ENCODE results near the gene CARD18.

Gene CARD18, protein sequence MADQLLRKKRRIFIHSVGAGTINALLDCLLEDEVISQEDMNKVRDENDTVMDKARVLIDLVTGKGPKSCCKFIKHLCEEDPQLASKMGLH

DNA sequence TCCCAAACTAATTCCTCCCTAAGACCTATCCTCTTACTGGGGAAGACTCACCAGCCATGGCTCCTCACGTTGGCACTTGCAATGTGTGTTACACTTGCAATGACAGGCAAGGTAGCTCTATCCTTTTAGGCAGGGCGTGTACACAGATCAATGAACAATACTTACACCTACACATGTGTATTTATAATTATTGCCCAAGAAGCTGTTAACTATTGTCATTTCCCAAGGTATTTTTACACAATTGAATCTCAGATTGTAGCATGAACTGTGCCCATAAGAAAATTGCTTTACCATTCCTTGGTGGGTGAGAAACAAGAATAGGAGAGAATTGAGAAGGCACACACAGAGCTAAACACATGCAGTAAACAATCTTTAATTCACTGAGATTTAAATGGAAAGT is at the start of gene CARD18:
Gene CARD18 (minus strand): TSS at position 101 of the 400 bp plus-strand sequence. CDS start 43 bp downstream, at position 58.
- DNase-seq = no peak

GRCh38 chr11:105183987-105184386 is 44.4 kb upstream of the CARD18 start:
- no peak for DNase-seq

DNA sequence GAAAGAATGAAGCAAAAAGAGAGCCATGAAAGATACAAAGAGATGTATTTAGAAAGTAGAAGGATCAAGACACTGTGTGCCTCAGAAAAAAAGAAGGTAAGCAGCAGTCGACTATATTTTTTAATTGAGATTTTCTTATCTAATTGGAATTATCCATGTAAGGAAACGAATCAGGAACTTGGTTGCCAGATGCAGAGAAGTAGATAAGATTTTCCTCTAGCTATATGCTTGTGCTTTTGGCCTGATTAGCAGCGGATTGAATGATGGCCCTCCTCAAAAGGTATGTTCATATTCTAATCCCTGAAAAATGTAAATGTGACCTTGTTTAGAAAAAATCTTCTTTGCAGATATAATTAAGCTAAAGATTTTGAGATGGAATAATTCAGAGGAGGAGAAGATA is 43.9 kb upstream of the CARD18 start:
- no peak for DNase-seq

GRCh38 chr11:105181521-105181920 is 42.0 kb upstream of the CARD18 start:
- no peak for DNase-seq

DNA sequence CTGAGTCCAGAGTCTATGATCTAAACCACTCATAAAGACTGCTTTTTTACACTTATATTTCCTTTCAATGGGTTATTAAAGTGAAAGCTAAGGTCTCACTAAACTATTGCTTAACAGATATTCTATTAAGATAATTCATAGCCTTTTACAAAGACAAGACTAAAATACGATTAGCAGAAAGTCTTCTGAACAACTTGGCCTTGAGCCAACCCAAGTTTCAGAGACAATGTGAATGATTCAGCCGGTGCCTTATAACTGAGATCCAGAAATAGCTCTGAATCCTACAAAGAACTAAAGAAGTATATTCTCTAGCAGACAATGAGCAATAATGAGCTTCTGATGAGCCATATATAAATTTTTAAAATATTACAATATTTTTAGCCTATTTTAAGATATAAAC is 41.5 kb upstream of the CARD18 start:
- DNase-seq = no peak

DNA sequence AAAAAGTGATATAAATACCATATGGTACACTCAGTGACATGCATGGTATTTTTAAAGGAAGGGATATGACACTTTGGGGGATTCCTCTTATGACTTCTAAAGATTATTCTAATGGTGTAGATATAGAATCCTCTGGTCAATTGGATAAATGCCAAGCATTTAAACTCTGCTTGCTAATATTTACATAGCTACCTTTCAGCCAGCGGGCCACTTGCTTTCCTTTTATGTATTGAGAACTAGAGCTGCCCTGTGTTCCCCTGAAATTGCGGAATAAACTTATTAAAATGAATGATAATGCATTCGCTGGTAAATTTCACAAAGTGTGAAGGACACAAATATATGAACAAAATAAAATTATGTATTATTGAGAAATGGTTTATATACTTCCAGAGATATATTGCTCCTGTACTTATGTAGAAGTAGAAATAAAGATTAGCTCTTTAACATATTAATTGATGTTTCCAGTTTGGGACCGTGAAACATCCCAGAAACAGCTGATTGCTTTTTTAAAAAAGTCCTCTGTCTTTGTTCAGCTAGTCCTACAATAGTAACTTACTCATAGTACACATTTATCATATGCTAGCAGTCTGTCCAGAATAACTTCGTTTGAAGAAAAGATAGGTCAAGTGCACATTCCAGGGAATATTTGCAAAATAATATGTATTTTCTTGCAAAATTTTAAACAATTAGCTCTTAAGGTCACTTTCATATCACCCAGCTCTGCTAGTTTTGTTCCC is 40.1 kb upstream of the CARD18 start:
- no peak for DNase-seq

- no peak for DNase-seq
Observed at GRCh38 chr11:105177658-105178057, 38.1 kb upstream of the CARD18 start.

DNA sequence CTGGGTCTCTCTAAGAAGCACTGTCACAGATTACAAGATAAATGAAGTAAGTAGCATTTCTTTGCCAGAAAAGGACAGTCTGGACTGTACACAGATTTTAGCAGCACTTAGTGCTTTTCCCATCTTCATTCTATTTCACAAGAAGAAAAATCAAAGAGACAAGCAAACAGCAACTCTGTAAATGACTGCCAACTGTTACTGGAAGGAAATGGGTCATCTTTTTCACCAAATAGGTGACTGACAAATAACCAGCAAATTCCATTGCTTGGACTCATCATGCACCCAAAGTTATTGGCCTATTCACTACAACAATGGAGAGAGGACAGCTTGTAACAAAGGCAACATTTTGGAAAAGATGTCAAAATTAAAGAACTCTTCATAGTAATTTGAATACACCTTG is 28.9 kb upstream of the CARD18 start:
- DNase-seq = no peak

GRCh38 chr11:105167244-105167643 is 27.7 kb upstream of the CARD18 start:
- DNase-seq = no peak

DNA sequence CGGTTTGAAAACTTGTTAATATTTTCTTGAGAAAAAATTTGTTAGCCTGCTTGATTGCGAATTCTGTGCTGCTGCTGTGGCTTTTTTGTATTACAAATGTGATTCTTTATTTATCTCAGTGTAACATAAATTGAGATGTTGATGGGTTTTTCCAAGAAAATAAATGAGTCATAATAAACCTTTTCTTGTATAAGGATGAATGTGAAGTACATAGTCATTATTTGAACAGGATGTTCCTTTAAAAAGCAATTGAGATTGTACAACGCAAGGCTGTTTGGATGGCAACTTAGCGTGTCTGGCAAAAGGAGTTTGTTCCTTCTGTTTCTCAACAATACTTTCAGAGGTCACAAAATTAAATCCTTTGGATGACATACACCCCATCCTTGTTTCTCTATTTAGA is 24.6 kb upstream of the CARD18 start:
- DNase-seq = no peak

DNA sequence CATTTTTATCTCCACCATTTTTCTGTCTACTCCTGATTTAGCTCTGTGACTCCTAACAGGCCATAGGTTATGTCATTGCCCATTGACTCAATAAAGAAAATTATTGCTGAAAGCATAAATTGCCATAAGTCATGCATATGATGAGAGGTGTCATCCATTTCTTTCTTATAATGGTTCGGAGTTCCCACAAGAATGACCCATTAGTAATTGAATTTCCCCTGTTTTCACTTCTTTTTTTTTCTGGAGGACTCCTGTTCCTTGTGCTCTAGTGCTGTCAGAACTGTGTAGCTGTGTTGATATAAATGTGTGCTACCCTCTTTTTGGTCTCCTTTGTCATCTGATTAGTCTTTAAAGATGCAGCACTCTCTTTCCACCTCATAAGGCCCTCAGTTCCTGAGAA is 22.9 kb upstream of the CARD18 start:
- no peak for DNase-seq

GRCh38 chr11:105158436-105158835 is 18.9 kb upstream of the CARD18 start:
- DNase-seq = no peak

GRCh38 chr11:105156720-105157119 is 17.2 kb upstream of the CARD18 start:
- no peak for DNase-seq

- DNase-seq = no peak
Observed at GRCh38 chr11:105156231-105156630, 16.7 kb upstream of the CARD18 start.

GRCh38 chr11:105155679-105156078 is 16.1 kb upstream of the CARD18 start:
- no peak for DNase-seq

DNA sequence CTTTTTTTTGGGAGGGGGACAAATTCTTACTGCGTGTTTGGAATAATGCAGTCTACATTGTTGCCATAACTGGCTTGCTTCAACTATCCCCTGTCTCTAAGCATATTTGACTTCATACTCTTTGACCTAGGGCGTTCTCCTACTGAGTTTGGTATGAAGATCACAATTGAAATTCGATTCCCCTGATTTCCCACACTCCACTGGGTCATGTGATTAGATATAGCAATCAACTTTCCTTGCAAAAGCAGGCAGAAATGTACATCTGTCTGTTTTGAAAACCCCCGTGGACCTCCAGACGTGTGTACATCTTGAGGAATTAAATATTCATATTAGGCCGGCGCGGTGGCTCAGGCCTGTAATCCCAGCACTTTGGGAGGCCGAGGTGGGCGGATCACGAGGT is 13.8 kb upstream of the CARD18 start:
- DNase-seq = no peak

- DNase-seq = no peak
Observed at GRCh38 chr11:105152560-105152959, 13.0 kb upstream of the CARD18 start.

- DNase-seq = no peak
Observed at GRCh38 chr11:105152021-105152512, 12.5 kb upstream of the CARD18 start.

DNA sequence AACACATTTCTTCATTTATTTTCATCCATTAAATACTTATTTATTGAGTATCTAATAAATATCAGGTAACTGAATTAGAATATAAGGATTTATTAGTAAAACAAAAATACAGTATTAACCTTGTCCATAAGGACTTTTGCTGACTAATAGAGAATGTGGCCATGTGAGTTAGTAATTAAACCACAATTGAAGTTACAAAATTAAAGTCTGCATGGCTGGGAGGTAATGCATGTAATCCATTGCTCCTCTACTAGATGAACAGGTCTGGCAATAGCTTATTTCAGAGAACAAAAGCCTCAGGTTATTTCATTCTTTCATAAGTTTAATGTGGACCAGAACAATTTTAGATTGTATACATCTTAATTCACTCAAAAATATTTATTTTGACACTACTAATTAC is 9.9 kb upstream of the CARD18 start:
- no peak for DNase-seq

DNA sequence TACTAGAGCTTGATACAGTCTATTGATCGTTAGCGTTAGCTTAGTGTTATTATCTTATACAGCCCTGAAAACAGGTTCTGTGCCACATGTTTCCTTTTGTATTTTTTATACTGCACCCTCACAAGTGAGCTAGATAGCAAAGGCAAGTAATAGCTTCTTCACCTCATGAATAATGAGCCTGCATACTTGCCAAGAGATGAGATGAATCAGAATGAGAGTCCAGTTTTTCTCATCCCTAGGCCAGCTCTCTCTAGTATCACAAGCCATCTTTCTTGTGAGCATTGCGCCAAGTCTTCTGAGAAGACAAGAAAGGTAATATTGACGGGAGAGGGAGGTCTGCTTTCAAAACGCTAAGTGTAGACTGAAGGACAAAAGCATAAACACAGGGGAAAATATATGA is 8.7 kb upstream of the CARD18 start:
- DNase-seq = no peak

- DNase-seq = no peak
Observed at GRCh38 chr11:105144887-105145286, 5.3 kb upstream of the CARD18 start.

- no peak for DNase-seq
Observed at GRCh38 chr11:105142167-105142566, 2.6 kb upstream of the CARD18 start.

DNA sequence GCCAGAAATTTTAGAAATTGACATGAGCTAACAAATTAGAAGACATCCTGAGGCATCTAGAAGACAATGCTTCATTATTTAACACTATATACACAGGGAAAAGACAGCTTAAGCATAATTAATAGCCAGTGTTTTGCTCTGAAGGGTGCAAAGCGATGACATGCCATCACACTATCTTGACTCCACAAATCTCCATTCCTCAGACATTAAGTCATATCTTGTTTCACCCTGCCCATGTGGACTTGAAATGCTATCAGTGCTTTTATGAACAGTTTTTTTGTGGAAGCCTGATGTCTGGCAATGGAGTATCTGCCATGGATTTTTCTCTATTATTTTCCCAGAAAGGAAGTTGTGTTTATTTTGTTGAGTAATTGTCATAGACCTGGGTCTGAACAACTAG is 2.3 kb downstream of the CARD18 start:
- DNase-seq = no peak

GRCh38 chr11:105135883-105136282 is 3.7 kb downstream of the CARD18 start:
- no peak for DNase-seq
